GM12878 (cell line): ENCODE data around the gene ITPKB. TPM values are rescaled to one million over a fixed set of nuclear protein-coding genes. Genes with fewer than 3 reads are reported as not detected.

Experiments used
- HDGF ChIP-seq: fragments of 450-650 bp; IDR thresholded peaks from 2 replicates; pipeline ENCODE4 v1.6.1; 2016; ENCODE audit warnings: antibody characterized with exemption
- POU2F2 ChIP-seq: IDR thresholded peaks from 3 replicates; pipeline ENCODE4 v1.6.1; 2011; ENCODE audit warnings: low read depth, mild to moderate bottlenecking, low read length, borderline replicate concordance
- WRNIP1 ChIP-seq: IDR thresholded peaks from 2 replicates; pipeline ENCODE4 v1.6.1; 2011; ENCODE audit warnings: low read depth, low read length, improper control_type of control experiment, borderline replicate concordance
- polyA plus RNA-seq, 11 experiments: library from polyadenylated mRNA; depleted of rRNA in 4 of 11; unstranded in 6 of 11; stranded (reverse) in 5 of 11; fragments of >200 nt; fragmentation: Nextera tagmentation in 4 of 11; fragmentation: Illumina TruSeq in 1 of 11; extraction: Ambion mirVana in 4 of 11; extraction: Trizol in 1 of 11; gene quantifications; 1 replicate in 1 of 11; 2 replicates in 10 of 11; pipeline versions ENCODE4 v1.2.1 to v1.2.3, GENCODE V29; 2011 to 2016; ENCODE audit warnings: inconsistent platforms in 2 of 11, missing spikeins in 2 of 11, low read depth in 1 of 11
- total RNA-seq, 4 experiments: library from RNA; depleted of rRNA in 3 of 4; stranded (reverse); fragments of >200 nt in 3 of 4; fragmentation: Illumina TruSeq in 1 of 4; extraction: Trizol in 1 of 4; gene quantifications; 2 replicates each; pipeline versions ENCODE4 v1.2.1 to v1.2.3, GENCODE V29; 2013 to 2021
- TF ChIP-seq, protein P1 (sequence below): fragments of 450-650 bp; IDR thresholded peaks from 2 replicates; pipeline ENCODE4 v1.6.1; 2017; ENCODE audit warnings: mild to moderate bottlenecking, low read depth, inconsistent platforms; ENCODE audit not compliant: poor library complexity, severe bottlenecking
- TF ChIP-seq, protein P2 (sequence below): fragments of 450-650 bp; IDR thresholded peaks from 2 replicates; pipeline ENCODE4 v1.6.1; 2017; ENCODE audit warnings: antibody characterized with exemption, mild to moderate bottlenecking, moderate library complexity
- TF ChIP-seq, protein P3 (sequence below): IDR thresholded peaks from 2 replicates; pipeline ENCODE4 v1.6.1; 2012; ENCODE audit warnings: low read depth, low read length, improper control_type of control experiment

ITPKB gene
- total and polyA plus RNA-seq, 10 of the 15 experiments (the other 5 are each of a cell fraction or from before 2014, with no cell fraction given): 1.3 to 38.7 (median 12.9) TPM

DNA sequence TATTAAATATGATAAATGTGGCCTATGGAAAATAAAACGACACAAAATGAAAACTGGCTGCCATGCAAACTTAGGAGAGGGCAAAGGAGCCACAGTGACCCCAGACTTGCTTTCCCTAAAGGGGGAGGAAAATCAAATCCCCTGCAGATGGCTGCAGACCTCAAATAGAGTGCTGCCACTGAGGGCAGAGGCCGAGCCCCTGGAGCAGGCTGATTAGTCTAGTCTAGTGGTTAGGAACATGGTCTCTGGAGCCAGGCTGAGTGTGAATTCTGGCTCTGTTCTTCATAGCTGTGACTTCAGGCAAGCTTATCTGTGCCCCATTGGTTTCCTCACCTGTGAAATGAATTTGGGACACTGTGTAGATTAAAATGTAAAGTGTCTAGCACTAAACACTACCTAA, 60.8 kb downstream of the ITPKB start (continued):
- TF ChIP-seq, protein P1, sequence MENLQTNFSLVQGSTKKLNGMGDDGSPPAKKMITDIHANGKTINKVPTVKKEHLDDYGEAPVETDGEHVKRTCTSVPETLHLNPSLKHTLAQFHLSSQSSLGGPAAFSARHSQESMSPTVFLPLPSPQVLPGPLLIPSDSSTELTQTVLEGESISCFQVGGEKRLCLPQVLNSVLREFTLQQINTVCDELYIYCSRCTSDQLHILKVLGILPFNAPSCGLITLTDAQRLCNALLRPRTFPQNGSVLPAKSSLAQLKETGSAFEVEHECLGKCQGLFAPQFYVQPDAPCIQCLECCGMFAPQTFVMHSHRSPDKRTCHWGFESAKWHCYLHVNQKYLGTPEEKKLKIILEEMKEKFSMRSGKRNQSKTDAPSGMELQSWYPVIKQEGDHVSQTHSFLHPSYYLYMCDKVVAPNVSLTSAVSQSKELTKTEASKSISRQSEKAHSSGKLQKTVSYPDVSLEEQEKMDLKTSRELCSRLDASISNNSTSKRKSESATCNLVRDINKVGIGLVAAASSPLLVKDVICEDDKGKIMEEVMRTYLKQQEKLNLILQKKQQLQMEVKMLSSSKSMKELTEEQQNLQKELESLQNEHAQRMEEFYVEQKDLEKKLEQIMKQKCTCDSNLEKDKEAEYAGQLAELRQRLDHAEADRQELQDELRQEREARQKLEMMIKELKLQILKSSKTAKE: no peak
- TF ChIP-seq WRNIP1: no peak
- no peak for TF ChIP-seq POU2F2
- TF ChIP-seq, protein P2, sequence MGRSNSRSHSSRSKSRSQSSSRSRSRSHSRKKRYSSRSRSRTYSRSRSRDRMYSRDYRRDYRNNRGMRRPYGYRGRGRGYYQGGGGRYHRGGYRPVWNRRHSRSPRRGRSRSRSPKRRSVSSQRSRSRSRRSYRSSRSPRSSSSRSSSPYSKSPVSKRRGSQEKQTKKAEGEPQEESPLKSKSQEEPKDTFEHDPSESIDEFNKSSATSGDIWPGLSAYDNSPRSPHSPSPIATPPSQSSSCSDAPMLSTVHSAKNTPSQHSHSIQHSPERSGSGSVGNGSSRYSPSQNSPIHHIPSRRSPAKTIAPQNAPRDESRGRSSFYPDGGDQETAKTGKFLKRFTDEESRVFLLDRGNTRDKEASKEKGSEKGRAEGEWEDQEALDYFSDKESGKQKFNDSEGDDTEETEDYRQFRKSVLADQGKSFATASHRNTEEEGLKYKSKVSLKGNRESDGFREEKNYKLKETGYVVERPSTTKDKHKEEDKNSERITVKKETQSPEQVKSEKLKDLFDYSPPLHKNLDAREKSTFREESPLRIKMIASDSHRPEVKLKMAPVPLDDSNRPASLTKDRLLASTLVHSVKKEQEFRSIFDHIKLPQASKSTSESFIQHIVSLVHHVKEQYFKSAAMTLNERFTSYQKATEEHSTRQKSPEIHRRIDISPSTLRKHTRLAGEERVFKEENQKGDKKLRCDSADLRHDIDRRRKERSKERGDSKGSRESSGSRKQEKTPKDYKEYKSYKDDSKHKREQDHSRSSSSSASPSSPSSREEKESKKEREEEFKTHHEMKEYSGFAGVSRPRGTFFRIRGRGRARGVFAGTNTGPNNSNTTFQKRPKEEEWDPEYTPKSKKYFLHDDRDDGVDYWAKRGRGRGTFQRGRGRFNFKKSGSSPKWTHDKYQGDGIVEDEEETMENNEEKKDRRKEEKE: no peak
- TF ChIP-seq, protein P3, sequence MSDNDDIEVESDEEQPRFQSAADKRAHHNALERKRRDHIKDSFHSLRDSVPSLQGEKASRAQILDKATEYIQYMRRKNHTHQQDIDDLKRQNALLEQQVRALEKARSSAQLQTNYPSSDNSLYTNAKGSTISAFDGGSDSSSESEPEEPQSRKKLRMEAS: no peak
- no peak for TF ChIP-seq HDGF
